Sigmoid colon (tissue), 7 donors: ENCODE results near the gene PPP1R13L. TPM values are rescaled to one million over a fixed set of nuclear protein-coding genes. Genes with fewer than 3 reads are reported as not detected.
A peak's percentile ranks its signal among the peaks of the same experiment; 100 is the strongest.

Source experiments
- DNase-seq: peaks from one replicate; pipeline ENCODE4 v3.0.0-alpha.2; 2019
- H3K27ac ChIP-seq, 4 donors: fragments of 200-600 bp; sonication (generic); one replicate each; pipeline ENCODE4 v1.5.1; 2016 to 2019; ENCODE audit warnings: mild to moderate bottlenecking in 1 of 4
- H3K27me3 ChIP-seq, 3 donors: fragments of 200-600 bp; sonication (generic); one replicate each; pipeline ENCODE4 v1.5.1; 2019; ENCODE audit warnings: mild to moderate bottlenecking in 1 of 3
- H3K36me3 ChIP-seq, 4 donors: fragments of 200-600 bp; sonication (generic); one replicate each; pipeline ENCODE4 v1.5.1; 2016 to 2019
- H3K4me1 ChIP-seq, 4 donors: fragments of 200-600 bp; sonication (generic); one replicate each; pipeline ENCODE4 v1.5.1; 2017 to 2019
- H3K4me3 ChIP-seq, 4 donors: fragments of 200-600 bp; sonication (generic); one replicate each; pipeline ENCODE4 v1.5.1; 2017 to 2019; ENCODE audit warnings: mild to moderate bottlenecking in 2 of 4, moderate library complexity in 1 of 4
- H3K9me3 ChIP-seq, 4 donors: fragments of 200-600 bp in 3 of 4; sonication (generic) in 3 of 4; one replicate each; pipeline versions ENCODE4 v1.5.1 to v1.6.1; 2013 to 2019
- CTCF ChIP-seq, 4 experiments: fragments of 450-650 bp in 3 of 4; fragments of 200-600 bp in 1 of 4; IDR thresholded peaks; one replicate each; pipeline ENCODE4 v1.5.1; 2016 to 2019; ENCODE audit warnings: antibody characterized with exemption in 4 of 4, mild to moderate bottlenecking in 3 of 4, moderate library complexity in 2 of 4
- EP300 ChIP-seq, 4 donors: sonication (generic); formaldehyde crosslinking; IDR thresholded peaks; one replicate each; pipeline ENCODE4 v1.6.1; 2017; ENCODE audit warnings: antibody characterized with exemption in 4 of 4
- POLR2A ChIP-seq, 2 donors: fragments of 450-650 bp; IDR thresholded peaks; one replicate each; pipeline ENCODE4 v1.6.1; 2016; ENCODE audit warnings: antibody characterized with exemption in 2 of 2, mild to moderate bottlenecking in 2 of 2, moderate library complexity in 2 of 2
- POLR2AphosphoS5 ChIP-seq, 4 donors: sonication (generic); formaldehyde crosslinking; IDR thresholded peaks; one replicate each; pipeline ENCODE4 v1.6.1; 2017; ENCODE audit warnings: antibody characterized with exemption in 4 of 4
- WGBS, 2 donors: extraction: QIAGEN DNeasy Blood & Tissue Kit; methylation state at CpG; one replicate each; pipeline ENCODE4 v1.1.7; 2013; 5-methylcytosine and 5-hydroxymethylcytosine counted together
- intact Hi-C: fragments of 100-400 bp; cut with DNase I; formaldehyde crosslinking; loops from one replicate; pipeline ENCODE4 v1.15.1; 2023
- polyA plus RNA-seq, 3 donors: library from polyadenylated mRNA; stranded (reverse); fragments of 200-250 nt; gene quantifications; one replicate each; pipeline ENCODE4 v1.2.3, GENCODE V29; 2013
- total RNA-seq, 4 donors: library from RNA; depleted of rRNA; stranded (reverse); fragments of >200 nt; gene quantifications; one replicate each; pipeline ENCODE4 v1.1.0, GENCODE V29; 2016
- donor health status: healthy with polysubstance abuse.
- donor health status: Bipolar disorder and iron deficiency.
- donor health status: healthy.

PPP1R13L gene
- 1 to 10 TPM; 5.8 to 9.4 (median 7.7) TPM for total RNA-seq
- 10 to 100 TPM; 15.6 to 34.0 (median 18.0) TPM for polyA plus RNA-seq

GRCh38 chr19:45404557-45405434, at the start of gene PPP1R13L:
Gene PPP1R13L, minus strand, starts transcription at chr19:45405069. Its CDS starts 6,751 bp downstream, at chr19:45398318.
- intact Hi-C loops = no loop called here
- H3K27ac ChIP-seq = peak within 1 kb of the TSS; percentile 85 to 95 (median 90)
- 2 to 6% methylated on average over 46 of the region's 46 CpGs for WGBS, 2 donors
- peak within 1 kb of the TSS; percentile 48 to 67 (median 63) for H3K4me3 ChIP-seq
- no peaks in the 10 kb centered on the region for H3K9me3 ChIP-seq
- TF ChIP-seq POLR2A (IDR thresholded peaks at IDR 0.05) = no peak
- peak in 1 of 4 donors; percentile 8 for TF ChIP-seq POLR2AphosphoS5 (IDR thresholded peaks at IDR 0.05)
- no peak for TF ChIP-seq EP300 (IDR thresholded peaks at IDR 0.05)
- no peak for TF ChIP-seq CTCF (IDR thresholded peaks at IDR 0.05)
- H3K36me3 ChIP-seq = peaks cover 0 to 4% (median 0%) of the 10 kb centered on the region in 4 donors
- peaks cover 6 to 18% (median 9%) of the 10 kb centered on the region in 3 donors for H3K27me3 ChIP-seq
- peak; percentile 92 for DNase-seq
- H3K4me1 ChIP-seq = peaks cover 2 to 38% (median 27%) of the 10 kb centered on the region in 4 donors

- peaks cover 0 to 58% (median 49%) of the 10 kb centered on the region in 4 donors for H3K4me1 ChIP-seq
- no peaks in the 10 kb centered on the region for H3K27me3 ChIP-seq
- no peak overlapping the region for H3K4me3 ChIP-seq
- no peaks in the 10 kb centered on the region for H3K9me3 ChIP-seq
- 79 to 81% methylated on average over 12 of the region's 12 CpGs for WGBS, 2 donors
- TF ChIP-seq POLR2AphosphoS5 (IDR thresholded peaks at IDR 0.05) = no peak
- TF ChIP-seq EP300 (IDR thresholded peaks at IDR 0.05) = no peak
- no peak for TF ChIP-seq POLR2A (IDR thresholded peaks at IDR 0.05)
- TF ChIP-seq CTCF (IDR thresholded peaks at IDR 0.05) = no peak
- DNase-seq = no peak
- no peaks in the 10 kb centered on the region for H3K36me3 ChIP-seq
- intact Hi-C loops = no loop called here
- peak overlapping the region in 3 of 4 donors; percentile 84 to 87 (median 85) for H3K27ac ChIP-seq
Observed at GRCh38 chr19:45451850-45452387, 47.0 kb upstream of the PPP1R13L start.

GRCh38 chr19:45451131-45451849, 46.4 kb upstream of the PPP1R13L start:
- H3K36me3 ChIP-seq = no peaks in the 10 kb centered on the region
- H3K27ac ChIP-seq = peak overlapping the region; percentile 84 to 87 (median 86)
- WGBS, 2 donors = 3 to 4% methylated on average over 28 of the region's 28 CpGs
- peak overlapping the region; percentile 45 to 73 (median 59) for H3K4me3 ChIP-seq
- intact Hi-C loops = no loop called here
- no peaks in the 10 kb centered on the region for H3K9me3 ChIP-seq
- H3K4me1 ChIP-seq = peaks cover 0 to 54% (median 47%) of the 10 kb centered on the region in 4 donors
- H3K27me3 ChIP-seq = no peaks in the 10 kb centered on the region
- peak; percentile 83 for DNase-seq
- TF ChIP-seq CTCF (IDR thresholded peaks at IDR 0.05) (no peak), POLR2AphosphoS5 (IDR thresholded peaks at IDR 0.05) (peak in 2 of 4 donors; percentile 2 to 51), POLR2A (IDR thresholded peaks at IDR 0.05) (peak in 1 of 2 donors; percentile 9)

GRCh38 chr19:45450012-45450333, 45.1 kb upstream of the PPP1R13L start:
- no peaks in the 10 kb centered on the region for H3K36me3 ChIP-seq
- no peaks in the 10 kb centered on the region for H3K27me3 ChIP-seq
- peaks cover 0 to 43% (median 36%) of the 10 kb centered on the region in 4 donors for H3K4me1 ChIP-seq
- H3K9me3 ChIP-seq = no peaks in the 10 kb centered on the region
- intact Hi-C loops = no loop called here
- WGBS, 2 donors = 11 to 21% methylated on average over 5 of the region's 5 CpGs
- TF ChIP-seq CTCF (IDR thresholded peaks at IDR 0.05) = peak in 1 of 4 experiments; percentile 4
- TF ChIP-seq EP300 (IDR thresholded peaks at IDR 0.05) = no peak
- DNase-seq = no peak
- H3K4me3 ChIP-seq = peak overlapping the region; percentile 45 to 73 (median 59)
- H3K27ac ChIP-seq = peak overlapping the region; percentile 84 to 87 (median 86)
